ENCODE results near the gene MICU2. TPM values are rescaled to one million over a fixed set of nuclear protein-coding genes. Genes with fewer than 3 reads are reported as not detected.

MICU2 gene
- total and polyA plus RNA-seq, 2 donors = 34.0 to 67.7 TPM

Small RNA genes within 50 kb of the gene (small RNA-seq; reads per million reads assigned to genes)
- not detected for gene RNU6-59P

Other genes with a start within 250 kb of the MICU2 start
- gene ZDHHC20, start 144.9 kb downstream of the MICU2 start, total RNA-seq = 209 TPM
- 30.1 TPM for gene ZDHHC20, start 144.9 kb downstream of the MICU2 start, polyA plus RNA-seq
- gene FGF9, start 66.9 kb upstream of the MICU2 start, total RNA-seq = 13.8 TPM
- gene FGF9, start 66.9 kb upstream of the MICU2 start, polyA plus RNA-seq = 1.9 TPM